NCI-H2227 (cell line): Measurements from ENCODE around the gene WDR91.

ENCODE experiments used
- DNase-seq: peaks from one replicate; lab custom pipeline; 2025; ENCODE audit not compliant: unreplicated experiment; lab: John Stamatoyannopoulos, UW

The WDR91 gene

GRCh38 chr7:135199439-135199838 is 11.9 kb downstream of the WDR91 start:
- DNase-seq = no peak

DNA sequence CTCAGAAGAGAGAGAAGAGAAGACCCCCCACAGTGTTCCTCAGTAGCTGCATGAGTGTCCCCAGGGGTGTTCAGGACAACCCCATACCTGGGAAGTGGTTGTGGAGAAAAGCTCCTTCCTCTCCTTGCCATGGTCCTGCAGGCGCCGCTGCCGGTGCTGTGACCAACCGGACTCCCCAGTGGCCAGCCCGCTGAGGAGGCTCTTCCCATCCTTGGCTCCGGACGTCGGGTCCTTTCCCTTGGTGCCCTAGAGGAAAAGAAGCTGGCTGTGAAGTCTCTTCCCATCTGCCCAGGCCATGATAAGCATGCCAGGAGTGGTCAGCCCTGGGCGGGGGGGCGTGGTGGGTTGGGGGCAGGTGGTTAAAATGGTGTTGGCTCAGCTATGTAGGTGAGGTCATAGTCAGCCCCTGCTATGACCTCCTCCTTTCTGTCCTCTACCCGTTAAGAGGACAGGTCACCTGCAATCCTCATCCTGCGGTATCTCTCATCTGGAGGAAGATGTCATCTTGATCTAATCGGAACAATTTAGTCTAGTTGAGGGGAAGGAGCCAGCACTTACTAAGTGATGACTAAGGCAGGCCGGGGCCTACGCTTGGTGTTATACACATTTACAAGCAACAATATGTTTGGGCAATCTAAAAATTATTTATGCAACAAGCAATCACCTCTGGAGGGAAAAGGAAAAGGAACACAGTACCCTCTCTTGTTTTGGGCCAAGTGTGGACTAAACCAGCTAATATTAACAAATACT is 13.2 kb downstream of the WDR91 start:
- DNase-seq = no peak

GRCh38 chr7:135197343-135197742 is 14.0 kb downstream of the WDR91 start:
- no peak for DNase-seq

DNA sequence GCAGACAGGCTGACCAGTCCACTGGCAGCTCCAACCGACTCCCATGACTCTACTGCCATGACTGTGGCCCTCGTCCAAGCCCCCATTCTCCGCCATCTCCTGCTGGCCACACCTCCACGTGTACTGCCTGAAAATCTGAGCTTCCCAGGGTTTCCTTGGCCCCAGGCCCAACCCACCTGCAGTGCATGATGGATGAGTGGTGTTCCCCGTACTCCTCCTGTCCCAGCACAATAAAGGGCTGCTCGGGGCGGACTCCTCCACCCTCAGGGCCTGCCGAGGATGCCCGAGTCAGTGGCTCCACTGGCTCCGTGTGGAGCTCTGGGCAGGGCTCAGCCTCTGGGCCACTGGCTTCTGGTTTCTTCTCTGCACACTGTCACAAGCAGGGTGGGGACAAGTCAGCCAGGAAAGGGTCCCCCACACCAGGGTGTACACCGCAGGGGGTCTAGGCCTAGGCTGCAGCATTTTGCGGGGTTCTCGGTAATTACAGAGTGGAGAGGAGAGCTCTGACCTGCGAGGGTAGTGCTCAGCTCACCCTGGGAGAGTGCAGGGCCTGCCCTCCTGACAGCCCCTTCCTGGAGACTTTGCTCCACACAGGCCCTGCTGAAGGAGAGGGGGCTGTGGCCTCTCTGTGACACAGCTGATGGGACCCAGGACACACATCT is 15.2 kb downstream of the WDR91 start:
- no peak for DNase-seq

GRCh38 chr7:135195156-135195555 is 16.2 kb downstream of the WDR91 start:
- DNase-seq = no peak

- DNase-seq = no peak
Observed at GRCh38 chr7:135194494-135195095, 16.7 kb downstream of the WDR91 start.

GRCh38 chr7:135193615-135194081 is 17.7 kb downstream of the WDR91 start:
- DNase-seq = no peak

- no peak for DNase-seq
Observed at GRCh38 chr7:135192914-135193536, 18.3 kb downstream of the WDR91 start.

DNA sequence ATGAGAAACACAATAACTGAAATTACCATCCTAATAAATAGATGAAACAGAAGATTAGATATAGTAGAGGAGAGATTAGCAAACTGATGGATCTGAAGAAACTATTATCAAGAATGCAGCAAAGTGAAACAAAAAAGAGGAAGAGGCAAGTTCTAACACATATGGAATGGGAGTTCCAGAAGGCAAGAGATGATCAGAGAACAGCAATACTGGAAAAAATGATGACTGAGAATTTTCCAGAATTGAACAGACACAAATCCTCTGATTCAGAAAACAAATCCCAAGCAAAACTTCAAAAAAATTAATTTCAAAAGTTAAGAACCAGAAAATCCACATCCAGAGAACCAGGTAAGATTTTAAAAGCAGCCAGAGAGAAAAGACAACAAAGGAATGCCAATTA is 20.6 kb downstream of the WDR91 start:
- DNase-seq = no peak

DNA sequence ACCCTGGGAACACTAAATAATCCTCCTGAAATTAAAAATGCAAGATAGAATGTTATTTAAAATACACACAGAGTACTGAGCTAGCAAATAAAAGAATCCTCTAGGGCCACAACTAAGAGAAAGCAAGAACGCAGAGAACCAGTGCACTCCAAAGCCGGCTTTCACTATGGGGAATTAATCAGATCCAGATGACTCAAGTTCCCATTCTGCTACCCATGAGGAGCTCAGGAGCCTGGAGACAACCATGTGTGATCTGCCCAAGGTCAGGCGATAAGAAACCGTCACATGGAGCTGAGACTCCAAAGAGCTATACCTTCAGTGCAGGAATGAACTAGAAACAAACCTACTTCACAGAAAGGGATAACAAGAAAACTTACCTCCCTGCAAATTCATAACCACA is 21.4 kb downstream of the WDR91 start:
- DNase-seq = no peak

DNA sequence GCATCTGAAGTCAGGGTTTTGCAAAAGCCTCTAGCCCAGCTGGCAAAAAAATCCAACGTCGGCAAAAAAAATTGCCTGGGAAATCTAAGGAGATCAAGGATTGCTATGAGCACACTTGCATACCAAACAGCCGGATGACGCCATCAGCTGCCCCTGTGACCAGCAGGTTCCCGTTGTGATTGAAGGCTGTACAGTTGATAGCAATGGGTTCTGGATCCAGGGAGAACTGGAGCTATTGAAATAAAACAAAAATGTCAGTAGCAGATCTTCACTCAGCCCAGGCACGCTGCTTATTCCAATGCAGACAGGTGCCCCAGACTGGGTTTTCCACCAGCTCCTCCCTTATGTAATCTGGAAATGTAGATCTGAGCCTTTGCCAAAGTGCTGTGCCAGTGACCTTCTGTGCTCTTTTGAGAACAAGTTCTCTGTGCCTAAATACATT is 22.1 kb downstream of the WDR91 start:
- no peak for DNase-seq

- DNase-seq = no peak
Observed at GRCh38 chr7:135188298-135188984, 22.9 kb downstream of the WDR91 start.

- DNase-seq = no peak
Observed at GRCh38 chr7:135186841-135187253, 24.5 kb downstream of the WDR91 start.

DNA sequence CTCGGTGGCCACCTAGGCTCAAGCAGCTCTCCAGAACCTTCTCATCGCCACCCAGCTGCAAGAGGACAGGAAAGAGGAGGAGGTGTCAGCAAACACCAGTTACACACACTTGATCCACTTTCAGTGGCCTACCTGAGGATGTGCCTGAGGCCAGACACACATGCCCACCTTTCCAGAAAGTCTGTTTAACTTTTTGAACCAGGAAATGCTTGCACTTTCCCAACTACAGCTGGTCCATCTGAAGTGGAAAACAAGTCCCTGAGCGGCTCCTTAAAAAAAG is 25.1 kb downstream of the WDR91 start:
- no peak for DNase-seq

- DNase-seq = no peak
Observed at GRCh38 chr7:135185471-135186260, 25.7 kb downstream of the WDR91 start.

DNA sequence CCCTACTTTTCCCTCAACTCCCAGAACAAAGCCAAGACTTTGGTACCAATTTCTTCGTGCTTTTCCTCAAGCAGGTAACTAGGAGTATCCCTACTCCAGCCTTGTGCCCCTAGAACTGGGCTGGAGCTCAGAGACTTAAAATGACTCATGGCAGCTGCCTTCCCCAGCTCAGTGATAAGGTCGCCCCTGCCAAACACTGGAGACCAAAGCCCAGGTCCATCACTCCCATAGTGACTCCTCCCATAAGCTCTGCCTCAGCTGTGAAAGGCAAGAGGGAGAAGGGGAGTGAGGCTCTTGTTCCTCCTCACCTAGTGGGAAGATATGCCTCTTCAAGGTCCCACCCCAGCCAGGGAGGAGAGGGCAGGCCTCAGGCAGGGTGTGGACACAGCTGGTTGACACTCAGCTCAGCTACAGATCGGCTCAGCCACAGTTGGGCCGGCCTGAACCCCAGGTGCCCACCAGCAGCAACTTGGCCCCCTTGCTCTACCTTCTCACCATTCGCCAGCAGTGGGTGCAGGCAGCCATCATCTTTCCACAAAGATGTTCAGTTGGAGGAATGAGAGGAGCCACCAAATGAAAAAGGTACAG is 27.0 kb downstream of the WDR91 start:
- no peak for DNase-seq

DNA sequence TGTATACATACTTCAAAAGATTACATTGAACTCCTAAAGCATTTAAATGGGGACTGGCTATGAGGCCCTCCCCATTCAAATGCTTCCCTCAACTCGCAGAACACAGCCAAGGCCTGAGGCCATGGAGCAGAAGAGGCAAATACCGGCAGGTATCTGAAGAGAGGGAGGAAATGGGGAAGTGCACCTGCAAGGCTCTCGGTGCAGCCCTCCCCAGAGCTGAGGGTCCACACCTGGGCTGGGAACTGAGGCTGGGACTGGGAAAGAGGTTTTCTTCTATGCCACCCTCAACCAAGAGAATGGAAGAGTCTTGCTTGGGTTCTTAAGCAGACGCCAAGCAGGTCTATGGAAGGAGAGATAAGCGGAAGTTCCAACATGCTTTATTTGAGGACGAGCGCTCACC is 27.8 kb downstream of the WDR91 start:
- no peak for DNase-seq

- DNase-seq = no peak
Observed at GRCh38 chr7:135181929-135182678, 29.2 kb downstream of the WDR91 start.

DNA sequence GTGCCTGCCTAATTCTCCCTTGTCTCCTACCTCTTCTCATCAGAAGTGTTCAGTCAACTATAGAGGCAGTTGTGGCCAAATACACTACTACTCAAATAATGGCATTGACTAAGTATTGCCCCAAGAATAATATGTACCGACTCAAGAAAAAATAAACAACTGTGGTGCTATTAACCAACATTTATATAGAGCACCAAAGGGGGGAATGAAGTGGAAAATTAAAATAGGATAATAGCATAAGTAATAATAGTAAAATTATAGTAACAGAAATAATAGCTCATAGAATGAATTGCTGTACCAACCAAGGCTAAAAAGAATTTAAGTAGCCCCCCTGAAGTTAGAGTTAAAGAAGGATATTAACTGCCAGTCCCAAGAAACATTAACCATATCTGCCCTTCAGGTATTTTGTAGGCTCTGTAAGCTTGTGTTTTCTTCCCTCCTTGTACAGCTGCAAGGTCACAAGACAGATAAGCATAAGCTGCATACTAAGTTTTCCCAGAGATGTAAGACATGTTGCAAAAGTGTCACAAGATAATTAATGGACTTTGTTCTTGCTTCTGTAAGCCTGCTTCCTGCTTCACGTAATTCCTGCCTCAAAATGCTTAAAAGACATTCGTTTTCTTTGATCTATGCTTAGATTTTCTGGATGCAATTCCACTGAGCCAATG is 29.9 kb downstream of the WDR91 start:
- DNase-seq = no peak
